GM12872 (cell line): ENCODE data around the gene THG1L.

Source experiments
- CTCF ChIP-seq: IDR thresholded peaks from 3 replicates; pipeline ENCODE4 v1.5.1; 2011; ENCODE audit warnings: low read depth, mild to moderate bottlenecking, low read length, moderate library complexity; ENCODE audit not compliant: insufficient read depth

Gene THG1L

GRCh38 chr5:157778121-157778805 lies 47.0 kb downstream of the THG1L start:
- no peak for TF ChIP-seq CTCF

- TF ChIP-seq CTCF, result no peak
These were observed 48.0 kb downstream of the THG1L start for GRCh38 chr5:157779221-157779620.

- no peak for TF ChIP-seq CTCF
These were observed 54.6 kb downstream of the THG1L start for GRCh38 chr5:157785801-157786200.
